Measurements from ENCODE around the gene ELOVL4.

The ELOVL4 gene

DNA sequence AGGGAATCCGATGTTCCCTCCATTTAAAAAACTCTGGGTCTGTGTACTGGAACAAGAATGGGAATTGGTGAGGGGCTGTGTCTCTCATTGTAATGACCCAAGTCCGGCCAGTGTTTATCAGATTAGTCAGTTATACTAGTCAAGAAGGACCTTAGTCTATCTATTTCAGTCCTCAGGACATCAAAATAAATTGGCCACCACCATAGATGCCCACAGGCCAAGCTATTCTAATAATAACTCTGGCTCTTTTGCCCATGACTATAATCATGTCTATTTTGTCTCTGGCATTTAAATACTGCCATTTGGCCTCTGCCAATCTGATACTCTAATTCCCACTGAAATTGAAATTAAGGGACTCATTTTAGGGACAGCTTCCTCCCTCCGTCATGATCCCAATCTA lies 37.8 kb downstream of the ELOVL4 start:
- DNase-seq, result no peak

DNA sequence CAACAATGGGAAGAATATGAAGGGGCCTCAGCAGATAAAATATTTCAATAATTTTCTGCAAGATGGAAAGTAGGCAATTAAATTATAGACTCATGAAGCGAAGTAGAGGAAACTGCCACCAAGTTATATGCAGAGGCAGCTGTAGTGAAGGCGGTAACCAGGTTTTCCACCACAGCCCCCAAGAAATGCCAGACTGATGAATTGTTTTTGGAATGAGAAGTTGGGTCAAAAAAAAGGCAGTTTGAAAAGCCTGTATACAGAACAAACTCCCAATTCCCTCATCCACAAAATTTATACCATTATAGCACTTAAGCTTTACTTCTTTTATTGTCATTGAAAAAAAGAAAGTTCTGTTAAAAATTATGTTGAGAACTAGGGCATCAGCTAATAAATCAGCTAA lies 45.3 kb downstream of the ELOVL4 start:
- DNase-seq, result no peak

DNA sequence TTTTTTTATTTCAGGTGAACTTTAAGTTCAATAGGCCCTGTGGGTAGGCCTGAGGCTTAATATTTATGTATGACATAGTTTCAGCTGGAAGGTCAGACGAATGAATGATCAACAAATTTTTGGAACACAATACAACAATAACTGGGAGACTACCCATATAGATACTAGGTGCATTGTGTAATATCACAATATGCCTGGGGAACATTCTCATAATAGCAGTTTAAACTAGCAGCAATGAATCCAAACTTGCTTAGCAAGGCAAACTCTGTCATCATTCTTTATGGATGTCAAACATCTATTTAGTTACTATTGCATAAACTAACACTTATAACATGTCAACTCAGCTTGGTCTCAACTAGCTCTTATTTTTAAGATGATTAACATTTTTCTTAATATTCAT lies 49.3 kb downstream of the ELOVL4 start:
- no peak for DNase-seq

DNA sequence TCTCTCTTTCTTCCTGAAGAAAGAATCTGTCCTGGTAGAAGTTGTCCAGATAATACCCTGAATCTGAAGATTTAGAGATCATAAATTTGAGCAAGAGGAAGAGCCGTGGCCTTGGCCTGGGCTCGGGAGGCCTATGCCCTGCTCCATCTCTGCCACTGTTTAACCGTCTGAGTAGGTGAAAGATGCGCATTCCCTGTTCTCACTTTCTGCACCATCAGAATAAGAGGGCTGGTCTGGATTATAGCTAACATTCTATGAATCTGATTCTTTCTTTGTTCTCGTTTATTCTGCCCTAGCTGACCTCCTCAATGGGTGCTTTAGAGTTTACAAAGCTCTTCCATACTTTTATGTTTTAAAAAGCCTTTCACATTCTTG lies 51.3 kb downstream of the ELOVL4 start:
- no peak for DNase-seq

DNA sequence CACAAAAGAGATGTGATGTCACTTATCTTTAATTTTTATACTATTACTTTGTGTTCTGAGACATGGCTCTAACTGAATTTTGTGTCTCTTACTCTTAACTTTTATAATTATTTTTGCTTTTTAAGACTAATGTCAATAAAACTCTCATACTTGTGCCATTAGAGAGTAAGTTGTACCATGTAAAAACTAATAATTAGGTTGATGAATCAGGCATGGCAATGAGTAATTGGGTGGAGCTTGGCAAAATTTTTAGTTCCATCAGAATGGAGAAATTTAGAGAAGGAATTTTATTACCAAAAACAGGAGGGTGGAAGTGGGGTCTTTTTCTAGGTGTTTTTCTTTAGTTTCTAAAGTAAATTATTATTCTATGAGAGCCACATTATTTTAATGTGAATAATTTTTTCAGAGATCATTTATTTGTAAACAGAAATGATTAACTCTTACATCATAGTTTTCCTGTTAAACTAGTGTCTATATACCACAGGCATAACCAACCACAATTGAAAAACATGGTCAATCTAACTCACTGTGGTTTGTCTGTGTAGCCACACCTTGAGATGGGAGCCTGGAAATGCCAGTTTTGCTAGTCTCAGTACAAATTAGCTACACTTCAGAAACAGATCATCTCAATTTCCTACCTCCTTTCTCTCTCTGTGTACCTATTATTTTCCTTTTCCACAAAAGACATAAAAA lies 51.8 kb downstream of the ELOVL4 start:
- DNase-seq, result no peak

DNA sequence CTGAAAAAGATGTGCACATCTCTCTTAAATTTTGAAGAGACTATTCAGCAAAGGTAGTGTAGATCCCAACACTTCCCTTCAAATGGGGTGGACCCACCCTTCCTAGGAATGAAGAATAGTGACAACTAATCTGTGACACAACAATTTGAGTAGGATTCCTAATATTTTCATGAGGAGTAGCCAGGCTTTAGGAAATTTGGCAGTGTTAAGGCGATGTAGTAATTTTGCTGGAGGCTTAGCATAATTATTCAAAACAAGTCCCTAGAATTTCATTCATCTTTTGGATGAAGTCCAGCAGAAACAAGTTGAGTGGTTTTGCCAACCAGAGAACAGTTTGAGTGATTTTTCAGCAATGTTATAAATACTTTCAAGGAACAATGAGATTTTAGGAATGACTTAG lies 52.4 kb downstream of the ELOVL4 start:
- DNase-seq, result no peak

DNA sequence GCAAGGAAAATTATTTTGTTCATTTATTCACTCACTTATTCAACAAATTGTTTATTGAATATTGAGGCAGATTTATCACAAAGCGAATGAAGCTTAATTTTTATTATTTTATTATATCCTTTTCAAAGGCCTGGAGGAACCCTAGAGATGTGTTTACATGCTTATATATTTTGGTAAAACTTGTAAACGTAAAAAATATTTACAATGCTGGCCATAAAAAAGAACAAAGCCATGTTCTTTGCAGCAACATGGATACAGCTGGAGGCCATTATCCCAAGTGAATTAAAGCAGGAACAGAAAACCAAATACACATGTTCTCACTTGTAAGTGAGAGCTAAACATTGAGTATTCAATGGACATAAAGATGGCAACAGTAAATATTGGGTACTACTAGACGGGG lies 58.8 kb downstream of the ELOVL4 start:
- no peak for DNase-seq

DNA sequence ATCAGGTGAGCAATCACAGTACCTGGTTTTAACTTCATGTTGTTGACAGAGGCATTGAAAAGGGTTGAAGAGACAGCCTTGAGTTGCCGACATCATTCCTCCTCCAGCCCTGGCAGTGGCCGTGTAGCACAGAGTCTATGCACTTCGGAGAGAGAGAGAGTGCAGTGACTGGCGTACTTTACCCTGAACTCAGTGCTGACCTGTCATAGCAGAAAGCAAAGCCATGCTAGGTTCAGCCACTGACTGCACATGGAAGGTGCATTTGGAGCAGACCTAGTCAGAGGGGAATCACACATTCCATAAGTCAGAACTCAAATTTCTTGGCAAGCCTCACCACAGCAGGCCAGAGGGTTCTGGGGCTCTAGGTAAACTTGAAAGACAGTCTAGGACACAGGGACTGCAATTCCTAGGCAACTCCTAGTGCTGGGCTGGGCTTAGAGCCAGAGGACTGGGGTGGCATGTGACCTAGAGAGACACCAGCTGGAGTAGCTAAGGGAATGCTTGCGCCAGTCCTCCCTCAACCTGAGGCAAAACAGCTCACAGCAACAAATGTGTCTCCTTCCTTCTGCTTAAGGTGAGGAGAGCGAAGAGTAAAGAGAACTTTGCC lies 69.1 kb downstream of the ELOVL4 start:
- DNase-seq, result no peak

DNA sequence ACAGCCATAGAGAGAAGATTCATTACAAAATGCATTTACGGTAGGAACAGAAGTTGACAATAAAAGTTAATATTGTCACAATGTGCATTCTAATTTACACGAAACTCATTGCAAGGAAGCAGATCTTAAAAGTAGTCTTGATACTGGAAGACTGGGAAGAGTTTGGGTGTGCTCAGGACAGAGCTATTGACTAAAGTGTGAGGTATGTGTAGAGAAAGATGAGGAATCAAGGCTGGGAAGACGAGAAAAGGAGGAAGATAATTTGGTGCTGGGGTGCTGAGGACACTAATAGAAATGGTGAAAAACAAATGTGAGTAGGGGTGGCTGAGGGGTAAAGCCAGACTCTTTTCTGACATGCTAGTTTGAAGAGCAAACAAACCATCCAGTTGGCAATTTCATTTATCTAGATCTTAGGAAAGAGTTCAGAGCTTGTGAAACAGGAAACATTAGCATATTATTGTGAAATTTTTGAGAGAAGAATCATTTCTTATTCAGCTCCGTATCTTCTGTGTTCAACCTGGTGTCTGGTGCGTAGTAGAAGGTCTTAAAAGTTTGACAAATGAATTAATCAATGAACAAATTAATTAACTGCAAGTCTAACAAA lies 72.7 kb downstream of the ELOVL4 start:
- no peak for DNase-seq

DNA sequence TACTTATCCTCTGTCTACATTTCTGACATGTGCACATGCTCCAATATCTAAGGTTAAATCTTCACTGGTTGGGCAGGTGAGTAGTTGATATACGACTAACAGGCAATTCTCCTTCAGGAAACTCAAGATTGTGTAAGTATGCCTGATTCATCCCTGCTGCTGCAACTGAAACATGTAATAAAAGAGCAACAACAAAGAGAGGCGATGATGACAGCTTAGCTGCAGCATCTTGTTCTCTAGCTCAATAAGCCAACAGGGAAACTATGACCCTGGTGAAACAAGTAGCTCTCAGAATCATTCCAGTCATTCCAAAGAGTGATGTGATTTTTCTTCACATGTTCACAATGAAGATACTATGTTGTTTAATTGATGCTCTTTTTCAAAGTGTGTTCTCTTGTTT lies 74.4 kb downstream of the ELOVL4 start:
- DNase-seq, result no peak

DNA sequence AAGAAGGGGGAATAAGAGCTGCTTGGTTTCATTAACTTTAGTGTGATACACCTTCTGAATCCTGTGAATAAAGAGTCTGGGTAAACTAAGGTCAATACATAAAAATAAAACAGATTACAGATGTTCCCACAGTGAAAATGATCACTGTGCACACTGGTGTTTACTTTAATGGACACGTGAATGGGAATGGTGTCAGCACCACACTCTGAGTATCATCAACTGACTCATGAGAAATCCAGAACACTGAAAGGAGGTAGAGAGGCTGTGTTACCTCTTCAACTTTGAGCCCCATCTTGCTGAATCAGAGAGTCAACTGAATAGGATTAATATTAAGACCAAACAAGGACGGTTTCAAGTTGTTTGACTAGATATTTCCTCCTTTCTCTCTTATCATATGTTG lies 75.0 kb downstream of the ELOVL4 start:
- no peak for DNase-seq

DNA sequence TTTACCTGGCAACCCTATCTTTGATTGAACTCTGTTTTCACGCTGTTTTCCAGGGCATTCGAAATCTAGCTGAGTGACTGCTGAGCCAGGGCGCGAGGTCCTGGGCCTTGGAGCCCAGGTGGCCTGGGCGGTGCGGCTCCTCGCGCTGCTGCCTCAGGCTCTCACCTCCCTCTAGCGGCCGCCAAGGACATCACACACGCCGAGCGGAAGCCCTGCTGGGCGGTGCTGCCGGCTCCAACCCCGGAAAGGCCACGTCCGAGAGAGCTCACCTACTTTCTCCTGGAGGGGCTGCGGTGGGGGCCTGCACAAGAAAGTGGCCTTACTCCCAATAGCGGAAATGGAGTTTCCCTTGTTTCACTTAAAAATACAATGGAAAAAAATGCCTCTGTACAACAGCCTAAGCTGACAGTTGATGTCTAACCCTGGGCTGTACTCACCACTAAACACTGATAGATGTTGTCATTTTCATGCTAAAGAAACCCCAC lies 77.7 kb downstream of the ELOVL4 start:
- DNase-seq, result peak; percentile 58

DNA sequence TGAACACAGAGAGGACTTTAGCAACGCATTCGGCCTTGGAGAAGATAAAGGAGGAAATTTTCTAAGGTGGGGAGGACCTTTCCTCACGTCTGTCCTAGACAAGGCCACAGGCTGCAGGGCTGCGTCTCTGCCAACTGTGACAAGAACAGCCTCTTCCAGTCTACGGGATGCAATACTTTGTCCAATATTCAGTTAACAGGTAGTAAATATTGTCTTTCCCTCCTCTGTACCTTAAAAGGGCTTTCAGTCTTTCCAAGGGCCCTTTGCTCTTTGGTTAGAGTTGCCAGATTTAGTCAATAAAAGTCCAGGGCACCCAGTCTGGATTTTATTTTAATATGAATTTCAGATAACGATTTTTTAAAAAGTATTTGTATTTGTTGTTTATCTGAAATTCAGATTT lies 78.2 kb downstream of the ELOVL4 start:
- no peak for DNase-seq

DNA sequence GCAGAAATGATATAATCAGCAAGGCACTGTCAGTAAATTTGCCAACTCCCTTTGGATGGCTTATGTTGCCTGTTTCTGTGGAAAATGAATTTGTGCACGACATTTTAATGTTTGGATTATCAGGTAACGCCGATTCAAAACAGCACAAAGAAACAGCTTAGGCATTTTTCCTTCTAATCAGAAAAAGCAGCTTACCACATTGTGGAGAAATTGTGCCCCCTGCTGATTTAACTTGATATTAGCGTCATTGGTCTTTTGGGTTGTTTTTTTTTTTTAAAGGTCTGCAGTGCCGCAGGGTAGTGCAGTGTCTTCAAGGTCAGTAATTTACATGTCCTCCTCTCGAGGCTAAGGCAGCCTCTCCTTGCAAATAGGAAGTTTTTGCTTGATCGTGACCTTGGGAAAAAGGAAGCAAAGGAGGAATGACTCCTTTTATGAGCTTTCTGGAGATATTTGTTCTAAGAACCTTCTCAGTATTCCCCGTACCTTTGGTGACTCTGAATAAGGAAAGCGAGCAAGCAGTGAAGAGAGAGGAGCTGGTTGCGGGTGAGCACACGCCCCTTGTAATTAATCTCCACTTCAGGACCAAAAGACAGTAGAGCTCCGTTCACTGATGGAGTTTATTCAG lies 79.1 kb downstream of the ELOVL4 start:
- DNase-seq, result peak; percentile 66

Measured in amniotic stem cell (primary cell).